ENCODE results near the gene GPHA2. TPM values are rescaled to one million over a fixed set of nuclear protein-coding genes. Genes with fewer than 3 reads are reported as not detected.

GPHA2 gene
- total and polyA plus RNA-seq, 2 of the 13 experiments (the other 11 are each of a cell fraction or from before 2014, with no cell fraction given): 13.0 to 19.1 TPM

GRCh38 chr11:64932324-64932723 is 3.4 kb downstream of the GPHA2 start:
- Histone ChIP-seq H3K4me1 (ENCODE audit: insufficient read depth, low read length) (peaks cover 34% of the 10 kb centered on the region), H3K4me2 (ENCODE audit: low read depth, low read length) (no peak overlapping the region), H3K9me3 (ENCODE audit: low read length) (no peaks in the 10 kb centered on the region), H3K79me2 (ENCODE audit: insufficient read depth, low read length) (no peaks in the 10 kb centered on the region), H2AFZ (ENCODE audit: low read length) (no peak overlapping the region), H3K9ac (ENCODE audit: insufficient read depth, low read depth, low read length) (no peak overlapping the region), H3K36me3 (replicated peaks in 1 of 2; ENCODE audit: control insufficient read depth in 1 of 2, insufficient read depth in 2 of 2, low read length in 2 of 2) (peaks cover 0 to 1% of the 10 kb centered on the region in 2 experiments; a peak in 1 of 5 replicates), H3K27ac (ENCODE audit: extremely low read length, insufficient read depth, low read length) (no peak overlapping the region), H3K4me3 (replicated peaks in 1 of 3; ENCODE audit: insufficient read depth in 1 of 3, low read depth in 2 of 3, low read length in 3 of 3) (no peak overlapping the region), H4K20me1 (ENCODE audit: insufficient read depth, low read length) (no peaks in the 10 kb centered on the region), H3K27me3 (ENCODE audit: control insufficient read depth in 1 of 2, insufficient read depth in 2 of 2, low read length in 2 of 2) (peaks cover 0 to 5% of the 10 kb centered on the region in 2 experiments; a peak in 1 of 5 replicates)
- in situ Hi-C loops (cut with HindIII; ENCODE audit: extremely low pct_ligation_motif_present, low pct_unique_long_range_greater_than_20kb): no loop called here
- ATAC-seq: no peak
- WGBS (ENCODE audit: low lambda C conversion rate): 92% methylated on average over 5 of the region's 5 CpGs
- CTCF ChIA-PET (ENCODE audit: low intra/inter-chr PET ratio, low total read pairs): no interaction called here
- POLR2A ChIA-PET: no interaction called here
- no peak for DNase-seq (ENCODE audit: low spot score)
- BruUV-seq (replicated peaks): no TSS peak
- intact Hi-C loops (cut with micrococcal nuclease; ENCODE audit: unreplicated experiment): no loop called here
- FAIRE-seq: no peak
- TF ChIP-seq HES4 (CRISPR knock-in tag; IDR thresholded peaks at IDR 0.05; ENCODE audit: borderline replicate concordance) (no peak), CHD4 (IDR thresholded peaks at IDR 0.05; ENCODE audit: borderline replicate concordance, low read length) (0 out of 2 replicates have a peak, but pooled peaks have one; percentile 54), ZNF761 (CRISPR knock-in tag; conservative IDR thresholded peaks at IDR 0.05) (no peak), SNRNP70 (IDR thresholded peaks at IDR 0.05; ENCODE audit: low read depth, low read length) (no peak), ZNF460 (CRISPR knock-in tag; IDR thresholded peaks at IDR 0.05; ENCODE audit: borderline replicate concordance) (no peak), SIN3B (IDR thresholded peaks at IDR 0.05; ENCODE audit: low read length) (no peak), ZNF34 (CRISPR knock-in tag; IDR thresholded peaks at IDR 0.05; ENCODE audit: borderline replicate concordance) (no peak), ZNF629 (CRISPR knock-in tag; conservative IDR thresholded peaks at IDR 0.05) (peak; percentile 86), NAIF1 (CRISPR knock-in tag; IDR thresholded peaks at IDR 0.05; ENCODE audit: borderline replicate concordance) (no peak), ZNF704 (CRISPR knock-in tag; IDR thresholded peaks at IDR 0.05; ENCODE audit: borderline replicate concordance) (no peak), ZFP91 (CRISPR knock-in tag; IDR thresholded peaks at IDR 0.05; ENCODE audit: borderline replicate concordance) (no peak), ZNF776 (CRISPR knock-in tag; IDR thresholded peaks at IDR 0.05) (no peak), ZNF768 (CRISPR knock-in tag; IDR thresholded peaks at IDR 0.05) (no peak), SKIL (CRISPR knock-in tag; IDR thresholded peaks at IDR 0.05; ENCODE audit: borderline replicate concordance) (no peak)

Data from HepG2 (cell line).